GM18520 (cell line): ENCODE data around the gene PIPOX.

ENCODE experiments used
- ATAC-seq: cut with Tn5 transposase; IDR thresholded peaks from one replicate; pipeline ENCODE4 v1.9.1; 2021; ENCODE audit not compliant: unreplicated experiment

Gene PIPOX, protein sequence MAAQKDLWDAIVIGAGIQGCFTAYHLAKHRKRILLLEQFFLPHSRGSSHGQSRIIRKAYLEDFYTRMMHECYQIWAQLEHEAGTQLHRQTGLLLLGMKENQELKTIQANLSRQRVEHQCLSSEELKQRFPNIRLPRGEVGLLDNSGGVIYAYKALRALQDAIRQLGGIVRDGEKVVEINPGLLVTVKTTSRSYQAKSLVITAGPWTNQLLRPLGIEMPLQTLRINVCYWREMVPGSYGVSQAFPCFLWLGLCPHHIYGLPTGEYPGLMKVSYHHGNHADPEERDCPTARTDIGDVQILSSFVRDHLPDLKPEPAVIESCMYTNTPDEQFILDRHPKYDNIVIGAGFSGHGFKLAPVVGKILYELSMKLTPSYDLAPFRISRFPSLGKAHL

DNA sequence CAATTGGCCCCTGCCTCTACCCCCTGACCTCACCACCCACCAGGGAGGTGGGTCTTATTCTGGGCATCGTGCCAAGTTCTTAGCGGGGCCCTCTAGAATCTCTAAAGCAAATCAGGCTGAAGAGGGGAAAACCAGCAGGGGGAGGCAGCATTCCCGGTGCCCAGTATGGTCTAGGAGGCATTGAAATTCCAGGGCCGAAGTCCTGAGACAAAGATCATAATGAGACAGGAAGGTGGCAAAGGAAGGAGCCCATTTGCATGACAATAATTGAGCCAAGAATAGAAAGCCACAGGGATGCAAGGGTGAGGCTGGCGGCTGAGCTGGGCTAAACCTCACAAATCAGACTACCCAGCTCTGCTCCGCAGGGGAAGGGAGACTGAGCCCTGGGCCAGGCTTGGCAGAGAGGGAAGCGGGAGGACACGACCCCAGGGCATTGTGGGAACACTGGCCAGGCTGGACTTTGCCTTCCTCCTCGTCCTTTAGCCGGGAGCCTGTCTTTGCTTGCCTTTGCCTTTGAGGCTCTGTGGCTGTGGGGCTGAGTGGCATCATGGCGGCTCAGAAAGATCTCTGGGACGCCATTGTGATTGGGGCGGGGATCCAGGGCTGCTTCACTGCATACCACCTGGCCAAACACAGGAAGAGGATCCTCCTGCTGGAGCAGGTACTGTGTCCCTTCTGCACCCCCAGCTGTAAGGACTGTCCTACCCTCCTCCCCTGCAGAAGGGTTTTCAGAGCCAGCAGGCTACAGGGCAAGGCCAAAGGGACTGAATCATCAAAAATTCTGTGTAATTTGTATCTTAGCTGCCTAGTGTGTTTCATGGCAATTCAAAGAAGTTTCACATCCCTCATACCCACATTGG lies at the start of gene PIPOX:
TSS of gene PIPOX (plus strand) at position 463 of the 860 bp plus-strand sequence. CDS start at position 548, 85 bp downstream.
- ATAC-seq: no peak

- no peak for ATAC-seq
Measured at GRCh38 chr17:28993645-28994426, 49.1 kb upstream of the PIPOX start.

GRCh38 chr17:28996554-28997096 lies 46.3 kb upstream of the PIPOX start:
- no peak for ATAC-seq

- no peak for ATAC-seq
Measured at GRCh38 chr17:28997806-28998205, 45.1 kb upstream of the PIPOX start.

DNA sequence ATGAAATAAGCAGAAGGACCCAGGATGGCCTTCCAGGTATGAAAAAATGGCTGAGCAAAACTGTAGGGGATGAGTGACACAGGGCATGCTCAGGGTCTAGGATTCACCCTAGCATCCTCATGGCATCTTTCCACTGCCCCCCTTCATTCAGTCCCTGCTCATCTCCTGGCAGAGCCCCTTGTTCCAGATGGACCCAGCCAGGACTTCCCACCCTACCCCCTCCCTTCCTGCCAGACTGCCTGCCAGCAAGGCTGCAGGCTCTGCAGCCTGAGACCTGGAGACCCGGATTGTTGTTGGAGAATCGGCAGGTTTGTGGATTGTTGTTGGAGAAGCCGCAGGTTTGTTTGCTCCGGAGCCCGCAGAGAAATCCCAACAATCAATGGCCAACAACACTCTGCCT lies 43.7 kb upstream of the PIPOX start:
- ATAC-seq: no peak

DNA sequence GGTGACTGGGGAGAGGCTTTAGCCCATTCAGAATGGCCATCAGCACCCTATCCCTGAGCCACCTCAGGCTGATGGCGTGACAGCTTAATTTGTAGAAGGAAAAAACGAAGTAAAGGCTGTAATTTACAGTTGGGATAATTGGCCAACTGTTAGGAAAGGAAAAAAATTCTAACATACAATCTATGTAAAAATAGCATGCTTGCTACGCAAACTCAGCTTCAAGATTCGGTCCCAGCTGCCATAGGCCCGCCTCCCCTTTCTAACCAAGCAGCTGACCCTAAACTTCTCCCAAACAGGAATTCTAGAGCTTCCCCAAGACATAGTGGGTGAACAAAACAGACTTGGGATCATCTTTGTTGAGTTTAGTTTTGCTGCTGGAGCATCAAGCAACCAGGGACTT lies 42.0 kb upstream of the PIPOX start:
- ATAC-seq: no peak

DNA sequence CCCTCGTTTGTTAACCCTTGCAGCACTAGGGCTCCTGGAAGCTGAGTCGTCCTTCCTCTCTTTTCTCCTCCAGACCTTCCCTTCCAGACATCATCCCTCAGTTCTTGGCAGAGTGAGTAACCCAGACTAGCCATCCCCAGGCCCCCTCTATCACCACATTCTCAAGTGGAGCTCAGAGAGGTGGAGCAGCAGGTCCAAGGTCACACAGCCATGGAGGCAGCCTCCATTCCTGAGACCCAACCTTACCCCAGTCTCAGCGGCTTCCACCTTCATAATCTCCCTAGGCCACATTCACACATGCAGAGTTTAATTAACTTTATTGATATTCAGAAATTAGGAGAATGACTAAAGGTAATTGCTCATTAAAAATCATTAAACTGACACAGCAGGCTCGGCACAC lies 40.1 kb upstream of the PIPOX start:
- no peak for ATAC-seq

GRCh38 chr17:29003289-29003688 lies 39.7 kb upstream of the PIPOX start:
- no peak for ATAC-seq

DNA sequence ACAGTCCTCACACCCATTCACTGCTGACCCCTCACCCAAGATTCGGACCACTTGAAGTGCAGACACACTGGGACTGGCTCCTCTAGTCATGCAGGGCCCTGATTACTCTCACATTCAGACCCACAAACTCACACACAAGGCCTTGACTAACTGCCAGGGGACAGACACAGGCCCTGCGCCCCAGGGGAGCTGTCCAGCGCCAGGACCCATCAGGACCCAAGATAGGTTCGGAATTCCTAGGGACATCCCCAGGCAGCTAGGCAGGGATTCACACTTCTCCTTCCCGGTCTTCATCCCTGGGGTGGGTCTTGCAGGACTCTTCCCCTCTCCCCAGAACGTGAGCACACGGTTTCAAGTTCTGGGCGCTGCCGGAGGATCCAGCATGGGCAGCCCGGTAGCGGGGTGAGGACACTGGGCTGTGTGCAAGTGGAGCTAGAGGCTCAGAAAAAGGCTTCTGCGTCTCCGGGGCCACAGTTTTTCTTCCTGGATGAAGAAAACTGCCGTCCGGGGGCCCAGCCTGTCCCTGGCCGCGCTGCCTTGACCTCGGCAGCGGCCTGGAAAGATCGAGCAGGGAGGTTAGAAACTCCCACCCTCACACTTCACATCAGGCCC lies 38.8 kb upstream of the PIPOX start:
- no peak for ATAC-seq

DNA sequence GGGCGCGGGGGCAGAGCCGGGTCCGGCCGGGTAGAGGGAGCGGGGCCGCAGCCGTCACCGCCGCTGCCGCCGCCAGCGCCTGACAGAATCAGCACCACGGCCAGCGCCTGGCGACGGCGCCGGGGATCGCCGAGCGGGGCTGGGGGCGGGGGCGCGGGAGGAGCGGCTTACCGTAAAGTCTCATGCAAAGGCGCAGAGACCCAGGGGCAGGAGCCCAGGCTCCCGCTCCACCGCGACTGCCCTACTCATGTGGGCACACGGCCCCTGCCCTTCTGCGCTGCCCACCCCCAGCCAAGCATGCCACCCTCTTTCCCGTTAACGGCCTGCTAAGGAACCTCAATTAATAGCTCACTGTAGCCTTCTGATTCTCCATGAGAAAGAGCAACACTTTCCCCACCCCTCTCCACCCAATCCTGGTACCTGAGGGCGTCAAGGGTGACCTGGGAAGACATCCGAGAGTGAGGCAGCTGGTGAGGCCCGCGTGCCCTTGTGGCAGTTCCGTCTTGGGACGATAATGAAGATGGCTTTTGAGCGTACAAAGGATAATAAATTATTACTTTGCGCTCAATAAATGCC lies 36.9 kb upstream of the PIPOX start, which contains the start of gene SEZ6:
TSS of gene SEZ6 (minus strand) at position 98 of the 576 bp plus-strand sequence. CDS start 164 bp downstream, outside the sequence.
- ATAC-seq: no peak

DNA sequence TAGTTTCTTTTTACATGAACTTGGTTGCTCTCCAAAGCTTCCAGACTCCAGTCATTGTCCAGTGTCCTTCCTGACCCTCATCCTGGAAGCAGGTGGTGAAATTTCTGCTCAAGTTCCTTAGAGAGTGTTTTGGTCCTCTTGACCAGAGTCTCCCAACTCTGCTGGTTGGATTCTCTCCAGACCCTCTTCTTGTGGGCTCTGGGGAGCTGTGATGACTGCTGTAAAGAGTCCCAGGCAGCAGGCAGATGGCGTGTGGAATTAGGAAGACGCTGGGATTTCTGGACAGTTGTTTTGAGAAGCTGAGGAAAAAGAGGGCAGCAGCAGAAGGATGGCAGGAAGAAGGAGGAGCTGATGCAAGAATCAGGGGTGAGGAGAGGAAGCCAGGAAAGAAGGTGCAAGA lies 35.5 kb upstream of the PIPOX start:
- no peak for ATAC-seq

DNA sequence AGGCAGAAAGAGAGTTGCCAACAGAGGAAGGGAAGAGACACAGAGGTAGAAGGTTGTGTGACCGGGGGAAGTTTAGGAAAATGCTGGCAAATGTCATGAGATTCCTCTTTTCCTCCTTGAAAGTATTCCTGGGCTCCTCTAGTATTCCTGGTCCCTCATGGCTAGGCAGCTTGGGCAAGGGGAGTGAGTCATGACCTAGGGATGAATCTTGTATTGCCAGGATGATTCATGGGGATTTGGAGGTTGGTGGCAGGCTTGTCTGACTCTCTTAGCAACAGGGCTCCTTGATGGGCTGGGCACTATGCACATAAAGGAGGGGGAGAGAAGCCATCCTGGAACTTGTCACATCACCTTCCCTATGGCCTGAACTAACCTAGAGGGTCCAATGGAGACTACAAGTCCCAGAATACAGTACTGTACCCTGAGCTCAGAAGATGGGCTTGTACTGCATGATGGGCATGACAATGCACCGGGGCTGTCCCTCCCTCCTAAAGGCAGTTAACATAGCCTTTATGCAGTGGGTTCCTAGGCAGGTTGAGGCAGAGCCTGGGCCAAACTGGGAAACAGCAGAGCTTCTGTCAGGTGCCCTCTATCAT lies 35.0 kb upstream of the PIPOX start:
- no peak for ATAC-seq

GRCh38 chr17:29008591-29008990 lies 34.4 kb upstream of the PIPOX start:
- ATAC-seq: no peak

GRCh38 chr17:29010129-29010528 lies 32.8 kb upstream of the PIPOX start:
- no peak for ATAC-seq

DNA sequence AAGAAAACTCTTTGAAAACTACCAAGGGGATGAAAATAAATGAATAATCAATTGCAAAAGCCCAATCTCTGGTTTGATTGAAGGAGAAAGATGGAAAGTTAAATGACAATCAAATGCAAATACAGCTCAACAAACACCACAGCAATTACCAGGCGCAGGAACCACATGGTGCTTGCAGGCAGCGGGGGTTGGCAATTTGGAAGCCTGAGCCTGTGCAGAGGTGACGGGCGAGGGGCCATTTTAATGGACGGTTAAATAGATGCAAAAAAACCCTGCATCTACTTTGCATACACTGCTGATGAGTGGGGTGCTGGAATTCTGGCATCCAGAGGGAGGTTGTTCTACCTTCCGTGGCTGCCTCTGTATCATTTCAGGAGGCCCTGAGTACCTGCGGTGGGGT lies 32.4 kb upstream of the PIPOX start:
- no peak for ATAC-seq

- ATAC-seq: no peak
Measured at GRCh38 chr17:29012535-29012934, 30.4 kb upstream of the PIPOX start.

- ATAC-seq: no peak
Measured at GRCh38 chr17:29014716-29015115, 28.2 kb upstream of the PIPOX start.

DNA sequence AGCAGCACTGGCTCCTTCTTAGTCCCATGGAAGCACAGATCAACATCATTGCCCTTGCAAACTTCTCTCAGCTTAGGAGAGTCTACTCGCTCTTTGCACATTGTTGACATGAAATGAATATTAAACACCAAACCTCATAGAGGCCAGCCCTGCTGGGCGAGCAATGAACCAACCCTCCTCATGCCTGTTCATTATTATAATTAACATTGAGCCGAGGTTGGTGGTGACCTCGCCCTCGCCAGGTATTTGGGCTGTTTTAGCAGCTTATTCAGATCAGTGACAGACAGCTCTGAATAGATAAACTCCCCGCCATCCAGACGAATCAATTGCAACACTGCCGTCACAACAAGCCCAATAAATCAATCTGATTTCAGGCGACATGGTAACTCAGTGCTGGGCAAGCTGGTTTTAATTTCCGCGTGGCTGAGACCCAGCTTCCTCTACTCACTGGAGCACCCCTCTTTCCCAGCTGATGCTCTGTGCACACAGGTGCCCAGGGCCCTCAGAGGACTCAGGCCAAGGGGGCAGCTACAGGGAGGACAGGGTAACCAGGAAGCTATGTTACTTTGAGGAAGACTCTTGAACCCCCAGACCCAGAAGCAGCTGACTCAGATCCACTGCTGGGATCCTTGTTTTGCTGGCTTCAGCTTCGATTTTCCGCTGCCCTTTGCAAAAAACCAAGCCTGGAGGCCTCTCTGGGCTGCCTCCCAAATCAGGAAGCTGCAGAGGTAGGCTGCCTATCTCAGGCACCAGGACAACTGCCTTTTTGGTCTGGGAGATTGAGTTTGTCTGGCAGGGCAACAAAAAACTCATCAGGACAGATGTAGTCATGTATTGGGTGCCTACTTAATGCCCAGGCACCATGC lies 26.4 kb upstream of the PIPOX start:
- no peak for ATAC-seq
